GM19023 (cell line): ENCODE results near the gene TNK1.

Experiments used
- ATAC-seq: cut with Tn5 transposase; IDR thresholded peaks from one replicate; pipeline ENCODE4 v1.9.1; 2021; ENCODE audit warnings: mild to moderate bottlenecking, moderate library complexity; ENCODE audit not compliant: unreplicated experiment

Gene TNK1

GRCh38 chr17:7431231-7431630 lies 50.3 kb downstream of the TNK1 start:
- ATAC-seq: no peak

GRCh38 chr17:7432296-7432695 lies 51.4 kb downstream of the TNK1 start:
- no peak for ATAC-seq

- peak; percentile 17 for ATAC-seq
Observed at GRCh38 chr17:7435676-7436555, 55.0 kb downstream of the TNK1 start.

- no peak for ATAC-seq
Observed at GRCh38 chr17:7436556-7437368, 55.9 kb downstream of the TNK1 start.

GRCh38 chr17:7437369-7437863 lies 56.5 kb downstream of the TNK1 start:
- ATAC-seq: no peak

- no peak for ATAC-seq
Observed at GRCh38 chr17:7437950-7438614, 57.2 kb downstream of the TNK1 start.

- ATAC-seq: no peak
Observed at GRCh38 chr17:7438656-7439460, 58.0 kb downstream of the TNK1 start.
